ENCODE results near the gene OPRD1.
"Not testable (repeated sequence)": the region's sequence is repeated elsewhere in the genome, so short reads cannot be mapped to it uniquely, and the experiment has no call there.

The OPRD1 gene

DNA sequence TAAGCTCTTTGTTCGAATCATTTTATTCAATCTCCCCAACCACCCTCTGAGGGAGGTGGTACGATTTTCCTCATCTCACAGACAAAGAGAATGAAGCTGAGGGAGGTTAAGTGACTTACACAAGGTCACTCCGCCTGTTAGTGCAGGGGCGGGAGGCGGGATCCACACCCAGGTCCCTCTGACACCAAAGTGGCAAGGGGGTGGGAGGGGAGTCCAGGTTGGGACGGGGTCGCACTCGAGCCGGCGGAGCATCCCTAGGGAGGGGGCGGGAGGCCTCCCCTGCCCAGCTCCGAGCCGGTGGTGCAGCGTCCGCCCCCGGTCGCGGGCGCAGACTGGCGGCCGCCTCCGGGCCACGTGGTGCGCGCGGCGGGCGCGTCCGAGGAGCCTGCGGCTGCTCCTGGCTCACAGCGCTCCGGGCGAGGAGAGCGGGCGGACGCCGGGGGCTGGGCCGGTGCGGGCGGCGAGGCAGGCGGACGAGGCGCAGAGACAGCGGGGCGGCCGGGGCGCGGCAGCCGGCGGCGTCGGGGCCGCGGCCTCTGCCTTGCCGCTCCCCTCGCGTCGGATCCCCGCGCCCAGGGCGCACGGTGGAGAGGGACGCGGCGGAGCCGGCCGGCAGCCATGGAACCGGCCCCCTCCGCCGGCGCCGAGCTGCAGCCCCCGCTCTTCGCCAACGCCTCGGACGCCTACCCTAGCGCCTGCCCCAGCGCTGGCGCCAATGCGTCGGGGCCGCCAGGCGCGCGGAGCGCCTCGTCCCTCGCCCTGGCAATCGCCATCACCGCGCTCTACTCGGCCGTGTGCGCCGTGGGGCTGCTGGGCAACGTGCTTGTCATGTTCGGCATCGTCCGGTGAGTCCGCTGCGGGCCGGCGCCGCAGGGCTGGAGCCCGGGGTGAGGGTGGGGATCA, at the start of gene OPRD1:
TSS of gene OPRD1 (plus strand) at position 405 of the 903 bp plus-strand sequence. CDS start at position 619, 214 bp downstream.
- no peak for DNase-seq (ENCODE audit: low read depth)

DNA sequence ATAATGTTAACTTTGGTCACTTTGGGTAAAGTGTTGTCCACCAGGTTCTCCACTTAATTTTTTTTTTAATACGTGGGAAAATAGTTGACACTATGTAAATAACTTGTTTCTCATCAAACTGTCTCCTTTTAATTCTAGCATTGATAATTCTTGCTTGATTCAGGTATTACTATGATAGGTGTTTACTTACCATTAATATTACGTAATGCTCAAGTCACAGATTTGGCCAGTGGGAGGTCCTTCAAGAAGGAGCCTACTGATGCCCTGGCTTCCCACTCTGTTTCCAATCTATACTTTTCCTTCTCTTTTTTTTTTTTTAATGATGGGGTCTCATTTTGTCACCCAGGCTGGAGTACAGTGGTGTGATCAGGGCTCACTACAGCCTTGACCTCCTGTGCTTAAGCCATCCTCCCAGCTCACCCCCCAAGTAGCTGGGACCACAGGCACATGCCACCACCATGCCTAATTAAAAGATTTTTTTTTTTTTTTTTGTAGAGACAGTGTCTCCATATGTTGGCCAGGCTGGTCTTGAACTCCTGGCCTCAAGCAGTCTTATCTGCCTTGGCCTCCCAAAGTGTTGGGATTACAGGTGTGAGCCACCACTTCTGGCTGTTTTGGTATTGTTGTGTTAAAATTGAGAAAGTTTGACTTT, 45.3 kb upstream of the OPRD1 start:
- no peak for DNase-seq (ENCODE audit: low read depth)

DNA sequence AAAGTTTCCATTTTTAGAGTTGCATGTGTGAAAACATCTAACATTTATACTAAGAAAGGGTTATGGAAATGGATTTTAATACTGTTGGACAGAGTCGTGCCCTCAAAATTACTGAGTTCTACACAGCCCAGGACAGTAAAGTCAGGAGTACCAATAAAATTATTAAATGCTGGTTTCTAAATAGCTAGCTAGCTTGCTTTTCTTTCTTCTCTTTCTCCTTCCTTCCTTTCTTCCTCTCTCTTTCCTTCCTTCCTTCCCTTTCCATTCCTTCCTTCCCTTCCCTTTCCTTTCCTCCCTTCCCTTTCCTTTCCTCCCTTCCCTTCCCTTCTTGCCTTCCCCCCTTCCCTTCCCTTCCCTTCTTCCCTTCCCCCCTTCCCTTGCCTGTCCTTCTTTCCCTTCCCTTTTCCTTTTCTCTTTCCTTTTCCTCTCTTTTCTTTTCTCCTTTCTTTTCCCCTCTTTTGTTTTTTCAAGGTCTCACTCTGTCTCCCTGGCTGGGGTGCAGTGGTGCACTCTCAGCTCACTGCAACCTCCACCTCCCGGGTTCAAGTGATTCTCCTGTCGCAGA, 41.3 kb upstream of the OPRD1 start:
- no peak for DNase-seq (ENCODE audit: low read depth)

DNA sequence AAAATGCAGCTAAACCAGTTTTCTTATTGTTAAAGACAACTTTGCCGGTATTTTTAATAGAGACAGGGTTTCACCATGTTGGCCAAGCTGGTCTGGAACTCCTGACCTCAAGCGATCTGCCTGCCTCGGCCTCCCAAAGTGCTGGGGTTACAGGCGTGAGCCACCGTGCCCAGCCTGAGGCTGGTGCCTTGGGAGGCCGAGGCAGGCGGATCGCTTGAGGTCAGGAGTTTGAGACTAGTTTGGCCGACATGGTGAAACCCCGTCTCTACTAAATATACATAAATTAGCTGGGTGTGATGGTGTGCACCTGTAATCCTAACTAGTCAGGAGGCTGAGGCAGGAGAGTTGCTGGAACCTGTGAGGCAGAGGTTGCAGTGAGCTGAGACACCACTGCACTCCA, 40.0 kb upstream of the OPRD1 start:
- not testable (repeated sequence) for DNase-seq (ENCODE audit: low read depth)

DNA sequence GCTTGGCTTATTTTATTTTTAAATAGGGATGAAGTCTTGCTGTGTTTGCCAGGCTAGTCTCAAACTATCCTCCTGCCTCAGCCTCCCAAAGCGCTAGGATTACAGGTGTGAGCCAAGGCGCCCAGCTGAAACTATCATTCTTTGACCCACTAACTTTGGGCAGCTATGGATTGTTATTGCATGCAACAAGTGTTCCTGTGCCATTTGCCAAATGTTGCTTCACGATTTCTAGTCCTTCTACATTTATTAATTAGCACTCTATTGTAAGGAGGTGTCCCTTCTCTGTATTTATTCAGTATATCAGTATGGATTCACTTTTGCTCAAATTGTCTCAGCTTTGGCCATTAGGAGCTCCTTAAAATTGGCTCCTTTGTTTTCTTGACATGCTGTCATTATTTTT, 38.9 kb upstream of the OPRD1 start:
- no peak for DNase-seq (ENCODE audit: low read depth)

DNA sequence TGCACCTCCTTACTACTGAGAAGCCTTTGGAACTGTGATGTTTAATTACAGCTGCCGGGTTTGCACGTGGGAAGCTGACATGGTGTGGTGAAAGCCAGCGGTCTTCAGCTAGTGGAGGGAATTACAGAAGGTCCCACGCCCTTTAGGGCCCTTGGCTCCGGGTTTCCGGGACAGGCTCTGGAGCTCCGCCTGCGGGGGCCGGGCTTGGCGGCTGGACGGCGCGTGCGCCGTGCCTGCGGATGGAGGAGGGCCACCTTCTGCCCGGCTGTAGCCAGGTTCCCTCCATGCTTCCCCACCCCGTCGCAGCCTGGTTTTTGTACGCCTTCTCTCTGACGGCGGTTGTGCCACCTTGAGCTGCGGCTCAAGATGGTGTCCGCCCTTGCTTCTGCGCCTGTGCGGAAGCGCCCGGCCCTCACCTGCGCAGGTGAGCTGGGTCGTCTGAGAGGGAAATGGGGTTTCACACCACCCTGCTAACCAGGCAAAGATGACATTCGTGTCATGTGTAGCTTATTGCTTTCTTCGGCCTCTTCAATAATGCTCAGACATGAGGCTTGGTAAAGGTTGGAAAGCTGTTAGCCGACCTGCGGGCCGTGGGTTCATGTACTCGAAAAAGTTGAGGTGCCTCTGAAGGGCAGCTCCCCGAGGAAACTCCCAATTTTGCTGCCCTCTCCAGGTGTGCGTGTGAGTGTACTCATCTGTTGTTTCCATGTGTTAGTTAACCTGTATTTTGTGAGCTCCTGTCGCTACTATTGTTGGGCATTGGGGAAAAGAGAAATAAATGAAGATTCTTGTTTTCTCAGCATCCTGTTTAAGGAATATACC, 36.6 kb upstream of the OPRD1 start:
- DNase-seq (ENCODE audit: low read depth) = no peak

DNA sequence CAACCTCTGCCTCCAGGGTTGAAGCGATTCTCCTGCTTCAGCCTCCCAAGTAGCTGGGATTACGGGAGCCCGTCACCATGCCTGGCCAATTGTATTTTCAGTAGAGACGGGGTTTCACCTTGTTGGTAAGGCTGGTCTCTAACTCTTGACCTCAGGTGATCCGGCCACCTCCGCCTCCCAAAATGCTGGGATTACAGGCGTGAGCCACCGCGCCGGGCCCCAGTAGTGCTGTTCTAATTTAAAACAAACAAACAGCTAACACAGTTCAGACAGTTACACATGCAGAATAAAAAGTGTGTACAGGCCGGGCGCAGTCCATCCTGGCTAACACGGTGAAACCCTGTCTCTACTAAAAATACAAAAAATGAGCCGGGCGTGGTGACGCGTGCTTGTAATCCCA, 35.6 kb upstream of the OPRD1 start:
- no peak for DNase-seq (ENCODE audit: low read depth)

DNA sequence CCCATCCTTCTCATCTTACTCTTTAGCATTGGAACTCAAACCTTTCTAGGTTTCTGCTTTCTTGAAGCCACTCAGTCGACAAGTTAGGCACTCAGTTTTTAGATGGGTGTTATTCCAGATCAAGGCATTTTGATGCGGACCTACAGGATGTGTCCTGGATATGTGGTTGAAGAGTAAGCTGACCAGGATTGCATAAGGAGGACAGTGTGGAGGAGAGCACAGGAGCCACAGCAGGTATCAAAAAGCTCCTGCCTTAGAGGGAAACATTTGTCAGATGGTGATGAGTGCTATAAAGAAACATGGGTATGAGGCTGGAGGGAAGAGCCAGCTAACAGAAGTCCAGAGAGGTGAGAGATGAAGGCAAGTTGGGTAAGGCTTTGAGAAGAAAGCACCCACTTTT, 33.9 kb upstream of the OPRD1 start:
- no peak for DNase-seq (ENCODE audit: low read depth)

DNA sequence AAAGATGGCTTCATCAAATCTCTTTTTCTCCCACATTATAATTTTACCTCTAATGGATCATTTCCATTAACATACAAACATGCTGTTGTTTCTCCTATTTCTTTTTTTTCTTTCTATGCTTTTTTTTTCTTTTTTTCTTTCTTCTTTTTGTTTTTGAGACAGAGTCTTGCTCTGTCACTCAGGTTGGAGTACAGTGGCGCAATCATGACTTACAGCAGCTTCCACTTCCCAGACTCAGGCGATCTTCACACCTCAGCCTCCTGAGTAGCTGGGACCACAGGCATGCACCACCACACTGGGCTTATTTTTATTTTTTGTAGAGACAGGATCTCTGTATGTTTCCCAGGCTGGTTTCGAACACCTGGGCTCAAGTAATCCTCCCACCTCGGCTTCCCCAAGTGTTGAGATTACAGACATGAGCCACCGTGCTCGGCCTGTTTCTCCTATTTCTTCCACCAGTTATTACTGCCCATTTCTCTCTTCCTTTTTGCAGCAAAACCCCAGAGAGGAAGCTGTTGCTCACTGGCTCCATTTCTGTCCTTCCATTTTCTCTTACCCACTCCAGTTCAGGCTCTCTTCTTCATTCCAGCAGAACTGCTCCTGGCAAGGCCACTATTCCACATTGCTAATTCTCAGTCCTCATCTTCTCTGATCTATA, 32.1 kb upstream of the OPRD1 start:
- DNase-seq (ENCODE audit: low read depth) = no peak

DNA sequence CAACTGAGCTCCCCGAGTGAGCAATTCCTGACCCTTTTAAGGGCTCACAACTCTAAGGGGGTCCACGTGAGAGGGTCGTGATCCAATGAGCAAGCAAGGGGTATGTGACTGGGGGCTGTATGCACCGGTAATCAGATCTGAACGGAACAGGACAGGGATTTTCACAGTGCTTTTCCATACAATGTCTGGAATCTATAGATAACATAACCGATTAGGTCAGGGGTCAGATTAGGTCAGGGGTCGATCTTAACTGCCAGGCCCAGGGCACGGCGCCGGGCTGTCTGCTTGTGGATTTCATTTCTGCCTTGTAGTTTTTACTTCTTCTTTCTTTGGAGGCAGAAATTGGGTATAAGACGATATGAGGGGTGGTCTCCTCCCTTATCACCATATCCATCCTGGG, 30.7 kb upstream of the OPRD1 start:
- no peak for DNase-seq (ENCODE audit: low read depth)

DNA sequence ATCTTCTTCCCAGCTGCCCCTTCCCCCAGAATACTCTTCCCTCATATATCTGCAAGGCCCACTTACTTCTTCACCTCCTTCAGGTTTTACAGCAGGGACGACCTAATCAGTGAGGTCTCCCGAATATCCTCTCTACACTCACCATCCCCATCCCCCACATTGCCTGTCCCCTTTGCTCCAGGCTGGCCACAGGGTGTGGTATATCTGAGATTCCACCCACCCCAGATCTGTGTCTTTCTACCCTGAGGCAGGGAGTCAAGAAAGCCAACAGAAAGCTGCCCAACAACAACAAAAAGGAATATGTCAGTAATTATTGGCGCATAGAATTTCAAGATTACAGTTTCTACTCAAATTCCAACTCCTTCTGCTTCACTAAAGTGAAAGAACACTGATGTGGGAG, 30.0 kb upstream of the OPRD1 start:
- DNase-seq (ENCODE audit: low read depth) = no peak

DNA sequence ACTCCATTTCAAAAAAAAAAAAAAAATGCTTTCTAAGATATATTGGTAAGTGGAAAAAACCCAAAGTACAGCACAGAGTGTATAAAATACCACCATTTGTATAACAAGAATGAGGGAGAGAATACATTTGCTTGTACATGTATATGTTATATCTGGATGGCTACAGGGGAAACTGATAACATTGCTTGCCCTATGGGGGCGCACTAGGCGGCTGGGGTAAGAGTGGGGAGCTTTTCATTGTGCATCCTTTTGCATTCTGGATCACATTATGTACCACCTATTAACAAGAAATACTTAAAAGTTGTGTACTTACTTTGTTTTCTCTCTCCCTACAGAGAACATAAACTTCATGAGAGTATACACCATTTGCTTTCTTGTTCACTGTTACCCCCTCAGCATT, 28.6 kb upstream of the OPRD1 start:
- no peak for DNase-seq (ENCODE audit: low read depth)

DNA sequence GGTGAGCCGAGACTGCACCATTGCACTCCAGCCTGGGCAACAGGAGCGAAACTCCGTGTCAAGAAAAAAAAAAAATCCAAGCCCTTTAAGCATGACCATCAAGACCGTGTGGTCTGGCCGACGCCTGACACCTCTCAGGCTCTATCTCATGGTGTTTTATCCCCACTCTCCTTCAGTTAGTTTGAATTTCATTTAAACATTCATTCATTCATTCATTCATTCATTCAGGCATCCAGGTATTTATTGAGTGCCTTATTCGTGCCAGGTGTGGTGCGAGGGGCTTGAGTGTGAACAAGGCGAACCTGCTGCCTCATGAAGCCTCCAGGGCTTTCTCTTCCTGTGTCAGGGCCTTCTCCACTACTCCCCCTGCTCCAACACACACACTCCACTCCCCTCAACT, 22.6 kb upstream of the OPRD1 start:
- no peak for DNase-seq (ENCODE audit: low read depth)

DNA sequence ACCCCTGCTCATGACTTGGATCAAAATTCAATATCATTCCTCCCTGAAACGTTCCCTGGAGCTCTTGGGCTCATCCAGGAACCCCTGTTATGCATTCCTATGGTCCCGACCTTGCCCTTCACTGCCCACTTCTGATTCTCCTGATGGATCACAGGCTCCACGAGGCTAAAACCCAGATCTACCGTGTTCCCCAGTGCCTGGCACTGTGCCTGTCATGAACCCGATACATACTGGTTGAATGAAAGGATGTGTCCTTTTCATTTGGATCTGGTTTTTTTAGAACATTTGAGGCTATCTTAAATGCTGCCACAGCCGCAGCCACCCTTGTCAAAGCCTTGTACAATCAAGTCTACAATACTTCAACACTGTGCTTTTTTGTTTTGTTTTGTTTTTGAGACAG, 22.2 kb upstream of the OPRD1 start:
- no peak for DNase-seq (ENCODE audit: low read depth)

DNA sequence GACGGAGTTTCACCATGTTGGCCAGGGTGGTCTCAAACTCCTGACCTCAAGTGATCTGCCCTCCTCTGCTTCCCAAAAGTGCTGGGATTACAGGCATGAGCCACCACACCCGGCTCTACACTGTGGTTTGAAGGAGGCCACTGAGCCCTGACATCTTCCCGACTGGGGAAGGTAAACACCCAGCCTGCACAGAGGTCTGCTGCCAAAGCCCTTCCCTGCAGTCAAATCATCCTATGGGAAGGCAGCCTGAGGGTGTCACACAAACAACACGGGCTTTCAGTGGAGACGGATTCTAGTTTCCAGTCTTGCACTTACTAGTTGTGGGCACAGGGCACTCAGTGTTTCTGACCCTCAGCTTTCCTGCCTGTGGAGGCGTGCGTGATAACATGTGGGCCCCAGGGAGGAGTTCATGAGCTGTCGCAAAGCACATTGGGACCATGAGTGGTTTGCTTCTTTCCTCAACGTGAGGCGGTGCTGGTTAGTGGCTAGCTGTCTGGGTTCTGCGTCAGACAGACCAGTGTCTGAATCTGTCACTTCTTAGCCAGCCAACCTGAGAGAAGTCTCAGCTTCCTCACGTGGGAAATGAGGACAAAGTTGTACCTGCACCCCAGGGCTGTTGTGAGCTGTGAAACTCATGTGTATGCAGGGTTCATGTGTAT, 21.5 kb upstream of the OPRD1 start:
- no peak for DNase-seq (ENCODE audit: low read depth)

DNA sequence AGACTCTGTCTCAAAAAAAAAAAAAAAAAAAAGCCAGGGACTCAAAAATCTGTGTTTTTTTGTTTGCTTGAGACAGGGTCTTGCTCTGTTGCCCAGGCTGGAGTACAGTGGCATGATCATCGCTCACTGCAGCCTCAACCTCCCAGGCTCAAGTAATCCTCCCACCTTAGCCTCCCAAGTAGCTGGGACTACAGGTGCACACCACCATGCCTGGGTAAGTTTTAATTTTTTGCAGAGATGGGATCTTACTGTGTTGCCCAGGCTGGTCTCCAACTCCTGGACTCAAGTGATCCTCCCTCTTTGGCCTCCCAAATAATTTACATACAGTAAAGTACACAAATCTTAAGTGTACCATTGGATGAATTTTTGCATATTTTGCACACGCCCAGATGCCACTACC, 20.0 kb upstream of the OPRD1 start:
- not testable (repeated sequence) for DNase-seq (ENCODE audit: low read depth)

DNA sequence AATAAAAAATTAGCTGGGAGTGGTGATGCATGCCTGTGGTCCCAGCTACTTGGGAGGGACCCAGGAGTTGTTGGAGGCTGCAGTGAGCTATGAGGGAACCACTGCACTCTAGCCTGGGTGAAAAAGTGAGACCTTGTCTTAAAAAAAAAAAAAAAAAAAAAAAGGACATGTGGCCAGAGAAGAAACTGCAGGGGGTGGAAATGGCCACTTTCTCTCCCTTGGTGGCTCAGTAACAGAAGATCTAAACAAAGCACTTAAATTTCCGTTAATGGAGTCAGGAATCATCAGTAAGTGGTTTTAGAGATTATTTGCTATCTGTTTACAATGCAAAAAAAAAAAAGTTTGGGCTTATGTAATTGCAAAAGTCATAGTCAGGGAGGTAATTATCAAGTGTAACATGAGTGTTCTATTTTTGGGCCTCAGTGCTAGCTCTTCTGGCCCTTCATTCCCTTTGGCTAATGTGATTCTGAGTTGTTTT, 19.3 kb upstream of the OPRD1 start:
- no peak for DNase-seq (ENCODE audit: low read depth)

DNA sequence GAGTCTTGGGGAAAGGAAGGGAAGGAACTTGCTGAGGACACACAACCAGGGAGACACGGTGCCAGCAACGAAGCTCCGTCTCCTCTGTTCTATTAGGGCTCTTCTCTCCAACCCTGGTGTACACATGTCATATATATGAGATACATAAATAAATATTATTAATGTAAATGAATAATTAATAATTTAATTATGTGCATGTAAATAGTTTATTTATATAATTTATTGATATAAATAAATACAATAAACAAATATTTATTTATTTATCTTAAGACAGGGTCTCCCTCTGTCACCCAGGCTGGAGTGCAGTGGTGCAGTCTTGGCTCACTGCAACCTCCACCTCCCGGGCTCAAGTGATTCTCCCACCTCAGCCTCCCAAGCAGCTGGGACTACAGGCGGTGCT, 17.4 kb upstream of the OPRD1 start:
- DNase-seq (ENCODE audit: low read depth) = not testable (repeated sequence)

DNA sequence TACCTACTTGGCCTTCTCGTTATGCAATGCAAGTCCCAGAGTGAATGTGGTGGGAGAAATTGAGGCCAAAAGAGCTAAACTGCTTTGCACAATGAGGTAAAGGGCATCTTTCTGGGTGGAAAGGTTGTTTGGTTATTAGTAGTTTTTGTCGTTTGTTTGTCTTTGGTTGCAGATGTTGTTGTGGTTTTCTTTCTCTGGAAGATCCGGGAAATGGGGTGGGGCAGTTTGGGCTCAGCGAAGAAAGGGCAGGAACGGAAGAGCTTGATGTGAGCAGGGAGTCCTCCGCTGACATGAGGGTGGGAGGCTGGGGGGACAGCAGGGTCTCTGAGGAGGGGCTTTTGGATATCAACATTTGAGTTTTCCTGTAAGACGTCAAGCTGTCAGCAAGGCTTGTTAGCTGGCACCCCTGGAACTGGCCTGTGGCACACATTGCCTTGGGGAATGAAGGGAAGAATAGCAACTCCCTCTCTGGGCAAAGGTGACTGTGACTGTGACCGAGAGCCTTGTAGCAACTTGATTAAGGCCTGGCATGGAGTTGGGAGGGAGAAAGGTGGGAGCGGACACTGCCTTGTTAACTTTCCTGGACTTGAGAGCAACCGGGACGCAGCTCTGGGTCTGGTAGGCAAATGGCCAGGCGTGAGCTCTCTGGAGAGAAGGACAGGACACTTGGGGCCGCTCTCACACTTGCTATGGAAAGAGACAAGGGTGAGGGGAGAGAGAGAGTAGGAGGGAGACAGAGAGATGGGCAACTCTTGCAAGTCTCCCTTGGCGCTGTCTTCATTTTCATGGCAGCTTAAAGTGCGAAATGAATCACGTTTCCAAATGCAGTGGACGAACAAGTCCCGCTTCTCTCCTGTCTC, 15.4 kb upstream of the OPRD1 start:
- no peak for DNase-seq (ENCODE audit: low read depth)

DNA sequence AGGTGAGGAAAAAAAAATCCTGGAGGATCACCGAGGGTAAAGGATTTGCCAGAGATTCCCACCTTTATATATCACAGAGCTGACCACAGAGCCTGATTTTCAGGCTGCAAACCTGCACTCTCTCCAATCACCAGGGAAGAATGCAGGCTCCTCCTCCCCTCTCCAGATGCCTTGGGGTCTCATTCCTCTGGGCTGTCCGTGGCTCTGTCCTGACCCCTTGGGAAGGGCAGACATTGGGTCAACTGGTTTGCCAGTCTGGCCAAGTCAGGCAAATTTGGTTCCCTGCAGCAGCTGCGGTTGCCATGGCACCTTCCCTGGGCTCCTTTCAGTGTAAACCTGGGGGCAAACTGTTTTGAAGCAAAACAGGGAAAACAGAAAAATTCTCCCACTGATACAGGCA, 11.6 kb upstream of the OPRD1 start:
- DNase-seq (ENCODE audit: low read depth) = no peak

Data from non-pigmented ciliary epithelial cell (primary cell).